ENCODE measurements around the gene APOL4.

DNA sequence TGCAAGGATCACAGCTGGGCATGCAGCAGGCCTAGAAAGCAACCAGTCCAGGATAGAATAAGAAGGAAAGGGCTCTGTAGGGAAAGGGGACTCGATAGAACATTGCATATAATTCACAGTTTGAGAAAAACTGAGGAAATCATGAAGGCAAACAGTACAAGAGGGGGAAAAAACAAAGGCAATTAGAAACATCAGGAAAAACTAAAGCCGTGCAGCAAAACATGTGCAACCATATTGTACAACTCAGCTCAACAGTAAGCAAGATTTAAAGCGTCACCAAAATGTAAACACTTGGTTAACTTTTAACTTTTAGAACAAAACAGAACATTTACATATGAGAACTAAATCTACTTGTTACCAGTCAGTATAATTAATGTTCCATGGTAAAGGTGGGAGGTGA is 49.5 kb downstream of the APOL4 start:
- TF ChIP-seq ZNF274 (IDR thresholded peaks at IDR 0.05; ENCODE audit: low read depth, low read length) (no peak), YY1 (IDR thresholded peaks at IDR 0.05; ENCODE audit: insufficient read depth, insufficient read length) (no peak), SUZ12 (IDR thresholded peaks at IDR 0.05; ENCODE audit: extremely low read depth, insufficient read depth, insufficient read length) (no peak)
